Neuronal stem cell (in vitro differentiated cells): ENCODE data around the gene C1QTNF9B.

Experiments
- DNase-seq: peaks from one replicate; pipeline ENCODE4 v3.0.0-alpha.2; 2013; ENCODE audit warnings: low spot score
- H2AFZ ChIP-seq: one replicate; pipeline ENCODE4 v1.6.1; 2013; ENCODE audit warnings: mild to moderate bottlenecking, low read length, inconsistent platforms
- H2AK5ac ChIP-seq: 2 replicates; pipeline ENCODE4 v1.6.1; 2013; ENCODE audit warnings: low read depth, mild to moderate bottlenecking, inconsistent platforms, low read length, moderate library complexity, mixed read lengths
- H2BK120ac ChIP-seq: 2 replicates; pipeline ENCODE4 v1.6.1; 2013; ENCODE audit warnings: low read depth, mild to moderate bottlenecking, inconsistent platforms, low read length, moderate library complexity, mixed read lengths
- H2BK12ac ChIP-seq: one replicate; pipeline ENCODE4 v1.6.1; 2013; ENCODE audit warnings: low read length, inconsistent platforms
- H2BK15ac ChIP-seq: 2 replicates; pipeline ENCODE4 v1.6.1; 2013; ENCODE audit warnings: mild to moderate bottlenecking, low read length, inconsistent platforms, mixed read lengths
- H2BK5ac ChIP-seq: one replicate; pipeline ENCODE4 v1.6.1; 2013; ENCODE audit warnings: inconsistent platforms, mild to moderate bottlenecking, low read length, moderate library complexity
- H3K14ac ChIP-seq: one replicate; pipeline ENCODE4 v1.6.1; 2013; ENCODE audit warnings: low read length, inconsistent platforms
- H3K18ac ChIP-seq: 2 replicates; pipeline ENCODE4 v1.6.1; 2013; ENCODE audit warnings: low read length, inconsistent platforms
- H3K23ac ChIP-seq: 2 replicates; pipeline ENCODE4 v1.6.1; 2013; ENCODE audit warnings: low read depth, mild to moderate bottlenecking, mixed read lengths, low read length, inconsistent platforms; ENCODE audit not compliant: poor library complexity
- H3K27ac ChIP-seq: replicated peaks from 3 replicates; pipeline ENCODE4 v1.5.1; 2013; ENCODE audit warnings: low read length, inconsistent platforms
- H3K27me3 ChIP-seq, 3 experiments: 2 replicates each; pipeline ENCODE4 v1.6.1; 2013; ENCODE audit warnings: low read length in 3 of 3, mild to moderate bottlenecking in 2 of 3, inconsistent platforms in 1 of 3, low read depth in 1 of 3, mixed read lengths in 1 of 3, moderate library complexity in 1 of 3; ENCODE audit not compliant: control insufficient read depth in 3 of 3, insufficient read depth in 3 of 3
- H3K36me3 ChIP-seq, 2 donors: replicated peaks in 1 of 2; 2 replicates each; pipeline ENCODE4 v1.6.1; 2013; ENCODE audit warnings: low read length in 2 of 2; ENCODE audit not compliant: control insufficient read depth in 2 of 2, insufficient read depth in 2 of 2
- H3K4ac ChIP-seq: 2 replicates; pipeline ENCODE4 v1.6.1; 2013; ENCODE audit warnings: inconsistent platforms, mild to moderate bottlenecking, low read length, moderate library complexity
- H3K4me1 ChIP-seq, 2 donors: 1 replicate in 1 of 2; 2 replicates in 1 of 2; pipeline ENCODE4 v1.6.1; 2013; ENCODE audit warnings: low read length in 2 of 2, low read depth in 1 of 2; ENCODE audit not compliant: control insufficient read depth in 2 of 2, insufficient read depth in 1 of 2
- H3K4me2 ChIP-seq: one replicate; pipeline ENCODE4 v1.6.1; 2013; ENCODE audit warnings: mild to moderate bottlenecking, low read length, inconsistent platforms; ENCODE audit not compliant: insufficient read depth, poor library complexity, severe bottlenecking
- H3K4me3 ChIP-seq, 2 donors: 2 replicates each; pipeline ENCODE4 v1.5.1; 2013; ENCODE audit warnings: low read length in 2 of 2, mild to moderate bottlenecking in 2 of 2, inconsistent platforms in 1 of 2, moderate library complexity in 1 of 2
- H3K79me1 ChIP-seq: one replicate; pipeline ENCODE4 v1.6.1; 2013; ENCODE audit warnings: low read depth, mild to moderate bottlenecking, inconsistent platforms, low read length, moderate library complexity
- H3K9ac ChIP-seq: one replicate; pipeline ENCODE4 v1.6.1; 2013; ENCODE audit warnings: mild to moderate bottlenecking, low read depth, low read length, inconsistent platforms; ENCODE audit not compliant: poor library complexity
- H3K9me3 ChIP-seq, 2 donors: replicated peaks in 1 of 2; 2 replicates each; pipeline versions ENCODE3 to v1.6.1; 2013; ENCODE audit warnings: low read length in 2 of 2, mild to moderate bottlenecking in 2 of 2, inconsistent platforms in 1 of 2, low read depth in 1 of 2, mixed read lengths in 1 of 2, moderate library complexity in 1 of 2; ENCODE audit not compliant: control insufficient read depth in 2 of 2, insufficient read depth in 1 of 2
- H4K8ac ChIP-seq: one replicate; pipeline ENCODE4 v1.6.1; 2013; ENCODE audit warnings: low read depth, mild to moderate bottlenecking, inconsistent platforms, low read length, moderate library complexity
- H4K91ac ChIP-seq: one replicate; pipeline ENCODE4 v1.6.1; 2013; ENCODE audit warnings: low read length, low read depth, mild to moderate bottlenecking, inconsistent platforms; ENCODE audit not compliant: poor library complexity
- WGBS, 2 donors: extraction: QIAGEN DNeasy Blood & Tissue Kit; methylation state at CpG; one replicate each; pipeline ENCODE4 v1.1.7; 2013; ENCODE audit warnings: missing lambda C conversion rate in 2 of 2, mixed read lengths in 1 of 2; ENCODE audit not compliant: insufficient read length in 2 of 2, insufficient replicate concordance in 1 of 2; ENCODE audit errors: extremely low coverage in 2 of 2; 5-methylcytosine and 5-hydroxymethylcytosine counted together

C1QTNF9B gene

DNA sequence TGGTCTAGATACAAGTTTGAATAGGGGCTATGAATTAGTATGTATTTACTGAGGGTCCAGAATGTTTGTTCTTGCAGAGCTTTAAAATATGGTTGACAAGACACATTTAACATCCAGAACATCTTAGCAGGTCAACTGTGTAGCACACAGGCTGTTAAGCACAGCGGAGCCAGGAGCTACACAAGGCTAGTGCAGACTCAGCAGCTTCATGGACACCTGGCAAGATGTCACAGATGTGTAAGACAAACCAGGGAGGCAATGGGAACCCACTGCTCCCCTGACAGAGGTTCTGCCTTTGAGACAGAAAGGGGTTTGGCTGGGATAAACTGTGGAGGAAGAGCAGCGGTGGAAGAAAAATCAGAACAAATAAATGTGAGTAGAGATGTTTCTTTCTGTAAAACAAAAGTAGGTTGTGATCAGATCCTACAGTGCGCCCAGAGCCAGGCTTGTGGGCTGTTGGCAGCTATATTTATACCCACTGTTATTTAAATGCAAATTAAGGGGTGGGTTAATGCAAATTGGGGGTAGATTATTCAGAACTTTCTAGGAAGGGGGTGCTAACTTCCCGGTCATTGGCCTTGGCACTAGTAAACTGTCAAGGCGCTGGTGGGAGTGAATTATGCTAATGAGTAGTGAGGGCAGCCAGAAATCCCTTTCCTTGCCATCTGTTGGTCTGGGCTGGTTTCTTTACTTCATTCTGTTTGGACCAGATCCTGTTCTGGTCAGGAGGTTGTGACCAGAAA lies 41.1 kb downstream of the C1QTNF9B start:
- Histone ChIP-seq H3K23ac (no peak overlapping the region), H3K9me3 (no peaks in the 10 kb centered on the region), H3K27me3 (no peaks in the 10 kb centered on the region), H2BK15ac (no peak overlapping the region), H3K27ac (no peak overlapping the region), H2BK12ac (no peak overlapping the region), H3K14ac (no peak overlapping the region), H3K9ac (no peak overlapping the region), H2BK5ac (no peak overlapping the region), H3K18ac (no peak overlapping the region), H4K91ac (no peak overlapping the region), H3K79me1 (no peaks in the 10 kb centered on the region), H2AK5ac (no peak overlapping the region), H4K8ac (no peak overlapping the region), H3K4ac (no peak overlapping the region), H2AFZ (no peak overlapping the region), H2BK120ac (no peak overlapping the region), H3K4me1 (no peaks in the 10 kb centered on the region), H3K4me2 (no peak overlapping the region), H3K36me3 (no peaks in the 10 kb centered on the region), H3K4me3 (no peak overlapping the region)
- no CpG with 5 or more reads among the region's 5 CpGs for WGBS, 2 donors
- no peak for DNase-seq

DNA sequence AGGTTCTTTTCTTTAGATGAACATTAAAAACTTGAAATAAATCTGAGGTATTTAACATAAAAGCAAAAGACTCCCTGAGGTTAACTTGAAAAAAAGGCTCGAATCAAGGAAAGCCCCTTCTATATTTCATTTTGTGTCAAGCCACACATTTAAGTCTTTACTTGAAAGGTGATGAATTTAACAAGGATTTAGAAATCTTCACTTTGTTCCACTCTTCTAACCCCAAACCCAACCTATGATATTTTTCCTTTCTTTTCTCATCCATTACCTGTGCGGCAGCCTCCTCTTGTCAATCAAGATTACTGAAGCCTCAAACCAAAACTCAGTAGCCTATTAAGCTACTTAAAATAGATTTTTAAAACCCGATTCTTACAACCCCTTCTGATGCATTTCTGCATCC lies 41.9 kb downstream of the C1QTNF9B start:
- H3K14ac ChIP-seq = no peak overlapping the region
- H3K9ac ChIP-seq = no peak overlapping the region
- H2AFZ ChIP-seq = no peak overlapping the region
- H4K91ac ChIP-seq = no peak overlapping the region
- no peak overlapping the region for H2AK5ac ChIP-seq
- H2BK15ac ChIP-seq = no peak overlapping the region
- no peak overlapping the region for H3K23ac ChIP-seq
- H3K18ac ChIP-seq = no peak overlapping the region
- no peak overlapping the region for H3K4ac ChIP-seq
- H3K79me1 ChIP-seq = no peaks in the 10 kb centered on the region
- no peak overlapping the region for H2BK120ac ChIP-seq
- no peaks in the 10 kb centered on the region for H3K9me3 ChIP-seq
- H3K4me1 ChIP-seq = no peaks in the 10 kb centered on the region
- H2BK12ac ChIP-seq = no peak overlapping the region
- no peaks in the 10 kb centered on the region for H3K36me3 ChIP-seq
- H3K27ac ChIP-seq = no peak overlapping the region
- DNase-seq = no peak
- no peak overlapping the region for H3K4me2 ChIP-seq
- H4K8ac ChIP-seq = no peak overlapping the region
- no peak overlapping the region for H2BK5ac ChIP-seq
- H3K4me3 ChIP-seq = no peak overlapping the region
- H3K27me3 ChIP-seq = no peaks in the 10 kb centered on the region
- WGBS, 2 donors = no CpG with 5 or more reads among the region's 3 CpGs

DNA sequence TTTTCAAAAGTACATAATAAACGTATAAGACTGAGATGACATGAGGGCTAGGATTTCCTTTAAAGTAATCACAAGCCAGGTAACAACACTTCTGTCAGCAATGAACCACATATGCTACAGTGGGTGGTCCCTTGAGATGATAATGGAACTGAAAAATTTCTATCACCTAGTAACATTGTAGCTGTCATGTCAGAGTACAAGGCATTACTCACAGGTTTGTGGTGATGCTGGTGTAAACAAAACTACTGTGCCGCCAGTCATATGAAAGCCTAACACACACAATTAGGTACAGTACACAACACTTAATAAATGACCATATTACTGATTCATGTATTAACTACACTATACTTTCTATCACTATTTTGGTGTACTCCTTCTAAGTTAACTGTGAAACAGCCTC lies 45.0 kb downstream of the C1QTNF9B start:
- H2AK5ac ChIP-seq = no peak overlapping the region
- no peak overlapping the region for H3K23ac ChIP-seq
- H2BK12ac ChIP-seq = no peak overlapping the region
- no peak overlapping the region for H3K4me2 ChIP-seq
- no peaks in the 10 kb centered on the region for H3K4me1 ChIP-seq
- H3K79me1 ChIP-seq = no peaks in the 10 kb centered on the region
- no peaks in the 10 kb centered on the region for H3K36me3 ChIP-seq
- DNase-seq = no peak
- no peak overlapping the region for H4K91ac ChIP-seq
- peaks cover 0 to 2% (median 0%) of the 10 kb centered on the region in 3 experiments for H3K27me3 ChIP-seq
- H2AFZ ChIP-seq = no peak overlapping the region
- no peak overlapping the region for H2BK120ac ChIP-seq
- H3K9ac ChIP-seq = no peak overlapping the region
- no peak overlapping the region for H2BK15ac ChIP-seq
- no peaks in the 10 kb centered on the region for H3K9me3 ChIP-seq
- H3K18ac ChIP-seq = no peak overlapping the region
- no peak overlapping the region for H3K4ac ChIP-seq
- H4K8ac ChIP-seq = no peak overlapping the region
- WGBS, 2 donors = no CpG with 5 or more reads among the region's 2 CpGs
- no peak overlapping the region for H3K4me3 ChIP-seq
- H3K14ac ChIP-seq = no peak overlapping the region
- no peak overlapping the region for H3K27ac ChIP-seq
- no peak overlapping the region for H2BK5ac ChIP-seq

DNA sequence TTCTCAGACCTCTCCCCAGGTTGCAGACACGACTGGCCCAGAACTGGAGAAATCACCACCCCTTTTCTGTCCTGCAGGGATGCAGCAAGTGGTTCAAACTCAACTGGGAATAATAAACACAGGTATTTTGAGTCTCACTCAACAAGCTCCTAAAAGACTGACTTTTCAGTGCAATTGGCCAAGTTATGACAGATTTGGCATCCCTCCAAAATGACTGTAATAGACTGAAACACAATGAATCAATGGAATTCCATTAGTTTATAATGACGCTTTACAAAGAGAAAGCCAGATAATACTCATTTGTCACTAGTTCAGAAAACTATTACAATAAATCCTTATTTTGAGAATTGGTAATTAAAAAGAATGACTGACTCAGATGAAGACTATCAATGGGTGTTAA lies 46.2 kb downstream of the C1QTNF9B start:
- H4K91ac ChIP-seq = no peak overlapping the region
- no peak overlapping the region for H3K4ac ChIP-seq
- H2BK12ac ChIP-seq = no peak overlapping the region
- H3K9me3 ChIP-seq = no peaks in the 10 kb centered on the region
- no peaks in the 10 kb centered on the region for H3K4me1 ChIP-seq
- no peak overlapping the region for H3K23ac ChIP-seq
- no peak for DNase-seq
- H2AK5ac ChIP-seq = no peak overlapping the region
- H2BK5ac ChIP-seq = no peak overlapping the region
- no peaks in the 10 kb centered on the region for H3K36me3 ChIP-seq
- H2BK15ac ChIP-seq = no peak overlapping the region
- no peaks in the 10 kb centered on the region for H3K79me1 ChIP-seq
- peaks cover 0 to 2% (median 0%) of the 10 kb centered on the region in 3 experiments for H3K27me3 ChIP-seq
- H3K18ac ChIP-seq = no peak overlapping the region
- no peak overlapping the region for H3K9ac ChIP-seq
- no peak overlapping the region for H2AFZ ChIP-seq
- no peak overlapping the region for H2BK120ac ChIP-seq
- H4K8ac ChIP-seq = no peak overlapping the region
- no peak overlapping the region for H3K4me3 ChIP-seq
- no peak overlapping the region for H3K27ac ChIP-seq
- H3K14ac ChIP-seq = no peak overlapping the region
- H3K4me2 ChIP-seq = no peak overlapping the region
- no CpG with 5 or more reads among the region's 2 CpGs for WGBS, 2 donors
